ENCODE measurements around the gene CCDC171.
"Not testable (repeated sequence)": the region's sequence is repeated elsewhere in the genome, so short reads cannot be mapped to it uniquely, and the experiment has no call there.

The CCDC171 gene

GRCh38 chr9:15519831-15520230 is 33.0 kb upstream of the CCDC171 start:
- no peak overlapping the region for H3K9ac ChIP-seq (ENCODE audit: insufficient read length)

GRCh38 chr9:15521254-15521653 is 31.6 kb upstream of the CCDC171 start:
- H3K4me3 ChIP-seq: no peak overlapping the region
- no peaks in the 10 kb centered on the region for H3K9me3 ChIP-seq (ENCODE audit: low read depth, low read length)
- no peak overlapping the region for H3K27ac ChIP-seq
- H3K36me3 ChIP-seq (ENCODE audit: insufficient read depth, low read length): no peaks in the 10 kb centered on the region
- no peak for TF ChIP-seq EZH2 (IDR thresholded peaks at IDR 0.05)
- no peak for TF ChIP-seq FOXP2 (optimal IDR thresholded peaks at IDR 0.05; ENCODE audit: control extremely low read depth, extremely low read length, insufficient read depth)
- no peak for TF ChIP-seq POLR2AphosphoS5 (IDR thresholded peaks at IDR 0.05; ENCODE audit: borderline replicate concordance, low read depth, low read length)
- H3K9ac ChIP-seq (ENCODE audit: insufficient read length): no peak overlapping the region
- no peak for DNase-seq (ENCODE audit: low read depth, low spot score)

More at GRCh38 chr9:15519831-15520230, 33.0 kb upstream of the CCDC171 start:
- DNase-seq (ENCODE audit: low read depth, low spot score): no peak
- Histone ChIP-seq H3K36me3 (ENCODE audit: insufficient read depth, low read length) (no peaks in the 10 kb centered on the region), H3K9me3 (ENCODE audit: low read depth, low read length) (no peaks in the 10 kb centered on the region), H3K27ac (no peak overlapping the region), H3K4me3 (no peak overlapping the region)
- TF ChIP-seq FOXP2 (optimal IDR thresholded peaks at IDR 0.05; ENCODE audit: control extremely low read depth, extremely low read length, insufficient read depth) (no peak), POLR2AphosphoS5 (IDR thresholded peaks at IDR 0.05; ENCODE audit: borderline replicate concordance, low read depth, low read length) (no peak), EZH2 (IDR thresholded peaks at IDR 0.05) (no peak)

- DNase-seq (ENCODE audit: low read depth, low spot score): no peak
- no peak for TF ChIP-seq EZH2 (IDR thresholded peaks at IDR 0.05)
- H3K9me3 ChIP-seq (ENCODE audit: low read depth, low read length): no peaks in the 10 kb centered on the region
- H3K4me3 ChIP-seq: no peak overlapping the region
- no peak overlapping the region for H3K27ac ChIP-seq
- H3K9ac ChIP-seq (ENCODE audit: insufficient read length): no peak overlapping the region
- H3K36me3 ChIP-seq (ENCODE audit: insufficient read depth, low read length): no peaks in the 10 kb centered on the region
Observed at GRCh38 chr9:15522130-15522755, 30.6 kb upstream of the CCDC171 start.

GRCh38 chr9:15524845-15525455 is 27.9 kb upstream of the CCDC171 start:
- H3K9ac ChIP-seq (ENCODE audit: insufficient read length): no peak overlapping the region
- TF ChIP-seq POLR2AphosphoS5 (IDR thresholded peaks at IDR 0.05; ENCODE audit: borderline replicate concordance, low read depth, low read length): no peak
- TF ChIP-seq FOXP2 (optimal IDR thresholded peaks at IDR 0.05; ENCODE audit: control extremely low read depth, extremely low read length, insufficient read depth): no peak
- no peak for TF ChIP-seq EZH2 (IDR thresholded peaks at IDR 0.05)

GRCh38 chr9:15525958-15526357 is 26.9 kb upstream of the CCDC171 start:
- DNase-seq (ENCODE audit: low read depth, low spot score): no peak
- Histone ChIP-seq H3K4me3 (no peak overlapping the region), H3K9me3 (ENCODE audit: low read depth, low read length) (no peaks in the 10 kb centered on the region), H3K36me3 (ENCODE audit: insufficient read depth, low read length) (no peaks in the 10 kb centered on the region), H3K27ac (no peak overlapping the region), H3K9ac (ENCODE audit: insufficient read length) (no peak overlapping the region)
- no peak for TF ChIP-seq FOXP2 (optimal IDR thresholded peaks at IDR 0.05; ENCODE audit: control extremely low read depth, extremely low read length, insufficient read depth)

More at GRCh38 chr9:15524845-15525455, 27.9 kb upstream of the CCDC171 start:
- no peaks in the 10 kb centered on the region for H3K9me3 ChIP-seq (ENCODE audit: low read depth, low read length)
- H3K36me3 ChIP-seq (ENCODE audit: insufficient read depth, low read length): no peaks in the 10 kb centered on the region
- H3K27ac ChIP-seq: no peak overlapping the region
- no peak overlapping the region for H3K4me3 ChIP-seq
- no peak for DNase-seq (ENCODE audit: low read depth, low spot score)

GRCh38 chr9:15527035-15527434 is 25.8 kb upstream of the CCDC171 start:
- DNase-seq (ENCODE audit: low read depth, low spot score); H3K36me3 ChIP-seq (ENCODE audit: insufficient read depth, low read length); H3K9me3 ChIP-seq (ENCODE audit: low read depth, low read length); H3K27ac ChIP-seq; H3K9ac ChIP-seq (ENCODE audit: insufficient read length); H3K4me3 ChIP-seq: not testable (repeated sequence)

GRCh38 chr9:15529566-15530324 is 23.1 kb upstream of the CCDC171 start:
- H3K36me3 ChIP-seq (ENCODE audit: insufficient read depth, low read length): no peaks in the 10 kb centered on the region
- TF ChIP-seq POLR2AphosphoS5 (IDR thresholded peaks at IDR 0.05; ENCODE audit: borderline replicate concordance, low read depth, low read length) (no peak), FOXP2 (optimal IDR thresholded peaks at IDR 0.05; ENCODE audit: control extremely low read depth, extremely low read length, insufficient read depth) (no peak), EZH2 (IDR thresholded peaks at IDR 0.05) (no peak)
- H3K4me3 ChIP-seq: no peak overlapping the region
- DNase-seq (ENCODE audit: low read depth, low spot score): no peak
- no peaks in the 10 kb centered on the region for H3K9me3 ChIP-seq (ENCODE audit: low read depth, low read length)
- H3K27ac ChIP-seq: no peak overlapping the region
- no peak overlapping the region for H3K9ac ChIP-seq (ENCODE audit: insufficient read length)

- no peak for DNase-seq (ENCODE audit: low read depth, low spot score)
- H3K27ac ChIP-seq: no peak overlapping the region
- H3K4me3 ChIP-seq: no peak overlapping the region
- no peaks in the 10 kb centered on the region for H3K36me3 ChIP-seq (ENCODE audit: insufficient read depth, low read length)
- H3K9ac ChIP-seq (ENCODE audit: insufficient read length): no peak overlapping the region
- no peaks in the 10 kb centered on the region for H3K9me3 ChIP-seq (ENCODE audit: low read depth, low read length)
- no peak for TF ChIP-seq POLR2AphosphoS5 (IDR thresholded peaks at IDR 0.05; ENCODE audit: borderline replicate concordance, low read depth, low read length)
- TF ChIP-seq EZH2 (IDR thresholded peaks at IDR 0.05): no peak
- no peak for TF ChIP-seq FOXP2 (optimal IDR thresholded peaks at IDR 0.05; ENCODE audit: control extremely low read depth, extremely low read length, insufficient read depth)
Observed at GRCh38 chr9:15531380-15531779, 21.5 kb upstream of the CCDC171 start.

- no peak overlapping the region for H3K4me3 ChIP-seq
- no peak for TF ChIP-seq FOXP2 (optimal IDR thresholded peaks at IDR 0.05; ENCODE audit: control extremely low read depth, extremely low read length, insufficient read depth)
- TF ChIP-seq POLR2AphosphoS5 (IDR thresholded peaks at IDR 0.05; ENCODE audit: borderline replicate concordance, low read depth, low read length): no peak
- no peak for DNase-seq (ENCODE audit: low read depth, low spot score)
- H3K36me3 ChIP-seq (ENCODE audit: insufficient read depth, low read length): no peaks in the 10 kb centered on the region
- no peak overlapping the region for H3K27ac ChIP-seq
- H3K9ac ChIP-seq (ENCODE audit: insufficient read length): no peak overlapping the region
- H3K9me3 ChIP-seq (ENCODE audit: low read depth, low read length): no peaks in the 10 kb centered on the region
Observed at GRCh38 chr9:15541872-15542271, 11.0 kb upstream of the CCDC171 start.

All from SK-N-MC (cell line).